ENCODE measurements around the gene FHAD1.

DNA sequence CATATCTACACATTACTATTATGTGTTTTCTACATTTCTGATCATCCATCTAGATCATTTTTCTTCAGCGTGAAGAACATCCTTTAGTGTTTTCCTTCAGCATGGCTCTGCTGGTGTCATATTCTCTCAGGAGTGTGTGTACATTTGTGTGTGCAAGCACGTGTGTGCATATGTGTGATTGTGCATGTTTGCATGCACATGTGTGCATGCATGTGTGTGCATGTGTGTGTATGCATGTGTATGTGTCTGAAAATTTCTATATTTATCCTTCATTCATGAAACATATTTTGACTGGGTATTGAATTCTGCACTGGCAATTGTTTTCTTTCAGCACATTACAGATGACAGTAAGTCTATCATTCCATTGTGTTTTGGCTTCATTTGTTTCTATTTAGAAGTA lies 74.6 kb downstream of the FHAD1 start:
- TF ChIP-seq CTCF (IDR thresholded peaks at IDR 0.05) (no peak), EZH2 (IDR thresholded peaks at IDR 0.05; ENCODE audit: borderline replicate concordance, insufficient read depth, low read depth, low read length, poor library complexity, severe bottlenecking) (no peak)
